Measurements from ENCODE around the gene TRIM33.

Gene TRIM33

DNA sequence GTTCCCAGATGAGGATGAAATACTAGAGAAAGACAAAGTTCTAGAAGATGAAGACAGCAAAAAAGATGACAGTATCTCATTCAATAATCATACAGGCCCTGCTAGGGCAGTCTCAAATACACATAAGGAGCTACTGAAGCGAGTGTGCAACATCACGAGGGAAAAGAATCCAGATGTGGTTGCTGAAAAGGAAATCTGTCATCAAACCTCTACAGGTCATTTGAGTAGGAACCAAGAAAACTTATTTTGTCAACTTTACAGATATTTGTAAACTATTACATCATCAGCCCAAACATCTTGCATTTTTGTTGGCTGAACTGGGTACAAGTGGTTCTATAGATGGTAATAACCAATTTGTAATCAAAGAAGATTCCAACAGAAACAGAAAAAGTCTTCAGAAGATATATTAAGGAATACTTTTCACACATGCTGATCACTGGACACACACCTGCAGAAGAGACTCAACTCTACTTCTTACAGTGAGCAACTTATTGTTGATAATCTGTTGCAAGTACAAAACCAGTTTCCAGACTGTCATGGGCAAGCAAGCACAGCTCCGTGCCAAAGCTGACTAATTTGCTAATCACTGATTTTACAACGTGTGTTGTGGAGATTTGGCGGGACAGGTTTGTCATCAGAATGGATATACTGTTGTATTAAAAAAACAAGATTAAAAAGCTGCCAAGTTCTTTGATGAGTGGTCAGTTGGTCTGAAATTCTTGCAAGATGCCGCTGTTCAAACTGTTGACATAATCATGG, 42.1 kb downstream of the TRIM33 start:
- Histone ChIP-seq H3K4me3 (ENCODE audit: low read depth, low read length) (no peak overlapping the region), H3K27me3 (no peaks in the 10 kb centered on the region), H3K36me3 (no peaks in the 10 kb centered on the region), H3K4me1 (no peaks in the 10 kb centered on the region), H3K9me3 (no peaks in the 10 kb centered on the region)
- DNase-seq = no peak
- TF ChIP-seq, protein P1, sequence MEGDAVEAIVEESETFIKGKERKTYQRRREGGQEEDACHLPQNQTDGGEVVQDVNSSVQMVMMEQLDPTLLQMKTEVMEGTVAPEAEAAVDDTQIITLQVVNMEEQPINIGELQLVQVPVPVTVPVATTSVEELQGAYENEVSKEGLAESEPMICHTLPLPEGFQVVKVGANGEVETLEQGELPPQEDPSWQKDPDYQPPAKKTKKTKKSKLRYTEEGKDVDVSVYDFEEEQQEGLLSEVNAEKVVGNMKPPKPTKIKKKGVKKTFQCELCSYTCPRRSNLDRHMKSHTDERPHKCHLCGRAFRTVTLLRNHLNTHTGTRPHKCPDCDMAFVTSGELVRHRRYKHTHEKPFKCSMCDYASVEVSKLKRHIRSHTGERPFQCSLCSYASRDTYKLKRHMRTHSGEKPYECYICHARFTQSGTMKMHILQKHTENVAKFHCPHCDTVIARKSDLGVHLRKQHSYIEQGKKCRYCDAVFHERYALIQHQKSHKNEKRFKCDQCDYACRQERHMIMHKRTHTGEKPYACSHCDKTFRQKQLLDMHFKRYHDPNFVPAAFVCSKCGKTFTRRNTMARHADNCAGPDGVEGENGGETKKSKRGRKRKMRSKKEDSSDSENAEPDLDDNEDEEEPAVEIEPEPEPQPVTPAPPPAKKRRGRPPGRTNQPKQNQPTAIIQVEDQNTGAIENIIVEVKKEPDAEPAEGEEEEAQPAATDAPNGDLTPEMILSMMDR (IDR thresholded peaks at IDR 0.05; ENCODE audit: low read depth, low read length) = no peak

DNA sequence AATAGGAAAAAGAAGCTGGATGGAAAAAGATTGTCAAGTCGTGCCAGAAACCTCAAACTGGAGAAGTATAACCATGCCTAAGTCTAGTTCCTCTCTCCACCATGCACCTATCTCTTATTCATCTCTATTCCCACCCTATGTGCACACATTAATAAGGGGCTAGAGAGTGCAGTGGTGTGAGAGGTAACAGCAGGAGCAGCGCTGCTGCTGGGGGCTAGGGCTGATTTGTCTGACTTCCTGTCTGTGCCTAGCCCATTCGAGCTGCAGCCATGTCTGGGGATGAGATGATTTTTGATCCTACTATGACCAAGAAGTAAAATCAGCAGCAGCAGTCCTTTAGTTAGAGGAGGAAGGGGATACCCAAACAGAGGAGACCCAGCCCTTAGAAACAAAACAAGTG, 43.0 kb downstream of the TRIM33 start:
- no peak for DNase-seq
- H3K27me3 ChIP-seq = no peaks in the 10 kb centered on the region
- no peaks in the 10 kb centered on the region for H3K9me3 ChIP-seq
- TF ChIP-seq, protein P1 (IDR thresholded peaks at IDR 0.05; ENCODE audit: low read depth, low read length) = no peak
- H3K4me3 ChIP-seq (ENCODE audit: low read depth, low read length) = no peak overlapping the region
- H3K4me1 ChIP-seq = no peaks in the 10 kb centered on the region
- H3K36me3 ChIP-seq = no peaks in the 10 kb centered on the region

DNA sequence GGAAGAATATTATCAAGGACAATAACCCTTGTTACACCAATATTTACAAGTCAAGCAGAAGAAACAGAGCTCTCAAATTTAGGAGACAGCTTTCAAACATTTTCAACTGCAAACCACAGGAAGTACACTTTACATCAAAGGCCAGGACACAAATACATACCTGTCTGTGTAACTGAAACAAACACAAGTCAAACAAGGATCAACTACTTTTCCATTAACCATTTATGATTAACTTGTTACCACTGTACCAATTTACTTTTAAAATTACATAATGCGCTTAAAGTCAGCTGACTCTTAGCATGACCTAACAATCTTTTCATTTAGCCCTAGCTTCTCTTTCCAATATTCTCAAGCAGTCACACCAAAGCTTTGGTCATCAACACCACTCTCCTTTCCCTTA, 43.5 kb downstream of the TRIM33 start:
- Histone ChIP-seq H3K36me3 (no peaks in the 10 kb centered on the region), H3K4me3 (ENCODE audit: low read depth, low read length) (no peak overlapping the region), H3K4me1 (no peaks in the 10 kb centered on the region), H3K9me3 (no peaks in the 10 kb centered on the region), H3K27me3 (no peaks in the 10 kb centered on the region)
- no peak for DNase-seq
- TF ChIP-seq, protein P1 (IDR thresholded peaks at IDR 0.05; ENCODE audit: low read depth, low read length) = no peak

DNA sequence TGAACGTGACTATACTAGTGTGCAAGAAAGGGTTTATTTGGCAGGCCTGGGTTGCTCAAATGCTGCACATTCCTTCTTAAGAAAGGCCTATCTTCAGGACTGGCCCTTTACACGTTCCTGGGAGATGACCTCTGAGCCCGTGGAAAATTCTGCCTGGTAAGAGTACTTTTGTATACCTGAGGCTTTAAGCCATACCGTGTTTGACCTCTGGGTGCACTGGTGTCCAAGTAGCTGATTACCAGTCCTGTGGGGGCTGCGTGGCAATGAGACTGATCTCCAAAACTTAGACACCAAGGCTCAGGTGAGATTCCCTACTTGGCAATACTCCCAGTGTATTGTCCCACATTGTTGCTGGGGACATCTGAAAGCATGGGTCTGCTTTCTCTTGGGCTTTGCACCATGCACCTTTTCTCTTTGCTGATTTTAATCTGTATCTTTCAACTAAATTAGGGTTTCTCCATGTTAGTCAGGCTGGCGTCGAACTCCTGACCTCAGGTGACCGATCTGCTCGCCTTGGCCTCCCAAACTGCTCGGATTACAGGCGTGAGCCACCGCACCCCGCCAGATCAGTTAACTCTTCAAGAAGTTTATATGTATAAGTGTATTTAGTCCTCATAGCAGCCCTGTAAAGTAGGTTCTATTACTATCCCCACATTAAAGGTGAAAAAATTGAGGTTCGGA, 44.5 kb downstream of the TRIM33 start:
- Histone ChIP-seq H3K27me3 (no peaks in the 10 kb centered on the region), H3K4me1 (no peaks in the 10 kb centered on the region), H3K4me3 (ENCODE audit: low read depth, low read length) (no peak overlapping the region), H3K9me3 (no peaks in the 10 kb centered on the region), H3K36me3 (no peaks in the 10 kb centered on the region)
- no peak for DNase-seq
- TF ChIP-seq, protein P1 (IDR thresholded peaks at IDR 0.05; ENCODE audit: low read depth, low read length) = no peak

DNA sequence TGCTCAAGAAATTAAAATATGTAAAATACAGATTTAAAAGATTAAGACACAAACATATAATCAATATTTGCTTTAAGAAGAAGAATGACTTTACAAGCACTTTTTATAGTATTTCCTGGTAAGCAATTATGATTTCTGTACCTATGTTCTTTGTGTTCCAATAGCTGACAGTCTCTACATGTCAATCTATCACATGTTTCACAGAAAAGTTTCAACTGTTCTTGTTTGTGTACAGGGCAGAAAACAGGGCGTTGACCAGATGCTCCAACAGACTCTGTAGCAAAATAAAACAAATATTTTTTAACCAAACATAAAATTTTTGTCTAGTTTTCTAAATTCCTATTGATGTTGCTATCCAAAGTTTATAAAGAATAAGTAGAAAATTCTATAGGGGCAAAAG, 48.0 kb downstream of the TRIM33 start:
- Histone ChIP-seq H3K4me1 (no peaks in the 10 kb centered on the region), H3K9me3 (no peaks in the 10 kb centered on the region), H3K27me3 (no peaks in the 10 kb centered on the region), H3K4me3 (ENCODE audit: low read depth, low read length) (no peak overlapping the region), H3K36me3 (no peaks in the 10 kb centered on the region; the same call in 1 of the 2 replicates)
- no peak for DNase-seq
- TF ChIP-seq, protein P1 (IDR thresholded peaks at IDR 0.05; ENCODE audit: low read depth, low read length) = no peak

DNA sequence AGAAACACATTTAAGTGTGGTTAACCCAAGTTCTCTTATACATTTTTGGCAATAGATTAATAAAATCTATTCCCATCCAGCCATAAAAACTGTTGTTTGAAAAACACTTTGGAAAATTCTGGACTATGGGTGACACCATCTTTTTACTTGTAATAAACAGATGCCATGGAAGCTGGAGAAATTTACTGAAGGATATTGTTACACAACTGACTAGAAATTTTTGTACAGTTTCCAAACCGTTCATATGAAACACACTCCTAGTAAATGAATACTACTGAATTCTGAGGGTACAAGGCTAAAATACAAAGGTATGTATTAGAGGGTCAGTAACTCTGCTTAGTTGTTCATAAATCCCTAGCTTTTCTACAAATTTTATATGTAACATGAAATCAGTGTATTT, 48.7 kb downstream of the TRIM33 start:
- Histone ChIP-seq H3K36me3 (no peaks in the 10 kb centered on the region; the same call in none of the 2 replicates), H3K27me3 (no peaks in the 10 kb centered on the region), H3K4me1 (no peaks in the 10 kb centered on the region), H3K4me3 (ENCODE audit: low read depth, low read length) (no peak overlapping the region), H3K9me3 (no peaks in the 10 kb centered on the region)
- TF ChIP-seq, protein P1 (IDR thresholded peaks at IDR 0.05; ENCODE audit: low read depth, low read length) = no peak
- DNase-seq = no peak

Measured in BE2C (cell line).